ENCODE data around the gene DISP3. TPM values are rescaled to one million over a fixed set of nuclear protein-coding genes. Genes with fewer than 3 reads are reported as not detected.

The DISP3 gene
- total and polyA plus RNA-seq, 4 donors: 0.04 to 0.18 (median 0.07) TPM; not detected in 1

GRCh38 chr1:11523746-11524464 is 45.0 kb downstream of the DISP3 start:
- 73 to 88% methylated on average over 9 of the region's 9 CpGs for WGBS, 2 donors
- DNase-seq (no peak), ATAC-seq (ENCODE audit: insufficient read depth, low FRiP score) (no peak)
- Histone ChIP-seq H3K4me3 (no peak overlapping the region), H3K36me3 (ENCODE audit: control insufficient read depth in 4 of 4, insufficient read depth in 4 of 4, low read length in 4 of 4) (no peaks in the 10 kb centered on the region), H3K9ac (ENCODE audit: insufficient read depth in 1 of 2, low read length in 2 of 2) (no peak overlapping the region), H3K27ac (ENCODE audit: low read depth in 1 of 2, low read length in 1 of 2) (no peak overlapping the region), H3K27me3 (ENCODE audit: control insufficient read depth in 3 of 3, insufficient read depth in 3 of 3, low read length in 2 of 3) (no peaks in the 10 kb centered on the region), H3K4me1 (ENCODE audit: control insufficient read depth in 5 of 5, insufficient read depth in 5 of 5, low read length in 5 of 5) (no peaks in the 10 kb centered on the region), H3K9me3 (ENCODE audit: control insufficient read depth in 4 of 4, insufficient read depth in 3 of 4, low read length in 3 of 4) (no peaks in the 10 kb centered on the region)
- TF ChIP-seq CTCF (IDR thresholded peaks at IDR 0.05; ENCODE audit: control extremely low read depth, extremely low read depth): no peak

GRCh38 chr1:11524465-11525150 is 45.7 kb downstream of the DISP3 start:
- no peak for ATAC-seq (ENCODE audit: insufficient read depth, low FRiP score)
- 79 to 80% methylated on average over 6 of the region's 6 CpGs for WGBS, 2 donors
- no peak for DNase-seq
- no peak overlapping the region for H3K4me3 ChIP-seq
- H3K36me3 ChIP-seq (ENCODE audit: control insufficient read depth in 4 of 4, insufficient read depth in 4 of 4, low read length in 4 of 4): no peaks in the 10 kb centered on the region
- H3K4me1 ChIP-seq (ENCODE audit: control insufficient read depth in 5 of 5, insufficient read depth in 5 of 5, low read length in 5 of 5): no peaks in the 10 kb centered on the region
- H3K9me3 ChIP-seq (ENCODE audit: control insufficient read depth in 4 of 4, insufficient read depth in 3 of 4, low read length in 3 of 4): no peaks in the 10 kb centered on the region
- H3K27ac ChIP-seq (ENCODE audit: low read depth in 1 of 2, low read length in 1 of 2): no peak overlapping the region
- no peaks in the 10 kb centered on the region for H3K27me3 ChIP-seq (ENCODE audit: control insufficient read depth in 3 of 3, insufficient read depth in 3 of 3, low read length in 2 of 3)
- no peak overlapping the region for H3K9ac ChIP-seq (ENCODE audit: insufficient read depth in 1 of 2, low read length in 2 of 2)
- TF ChIP-seq CTCF (IDR thresholded peaks at IDR 0.05; ENCODE audit: control extremely low read depth, extremely low read depth): no peak

GRCh38 chr1:11525151-11525505 is 46.2 kb downstream of the DISP3 start:
- Histone ChIP-seq H3K4me1 (ENCODE audit: control insufficient read depth in 5 of 5, insufficient read depth in 5 of 5, low read length in 5 of 5) (no peaks in the 10 kb centered on the region), H3K27ac (ENCODE audit: low read depth in 1 of 2, low read length in 1 of 2) (no peak overlapping the region), H3K9me3 (ENCODE audit: control insufficient read depth in 4 of 4, insufficient read depth in 3 of 4, low read length in 3 of 4) (no peaks in the 10 kb centered on the region), H3K9ac (ENCODE audit: insufficient read depth in 1 of 2, low read length in 2 of 2) (no peak overlapping the region), H3K4me3 (no peak overlapping the region), H3K27me3 (ENCODE audit: control insufficient read depth in 3 of 3, insufficient read depth in 3 of 3, low read length in 2 of 3) (no peaks in the 10 kb centered on the region), H3K36me3 (ENCODE audit: control insufficient read depth in 4 of 4, insufficient read depth in 4 of 4, low read length in 4 of 4) (no peaks in the 10 kb centered on the region)
- no peak for TF ChIP-seq CTCF (IDR thresholded peaks at IDR 0.05; ENCODE audit: control extremely low read depth, extremely low read depth)
- 87 to 88% methylated on average over 8 of the region's 8 CpGs for WGBS, 2 donors
- DNase-seq (no peak), ATAC-seq (ENCODE audit: insufficient read depth, low FRiP score) (no peak)

Measured in lung (tissue), 12 donors.